Fibroblast of the aortic adventitia (primary cell): Measurements from ENCODE around the gene SHISA9. TPM values are rescaled to one million over a fixed set of nuclear protein-coding genes. Genes with fewer than 3 reads are reported as not detected.

Experiments used
- DNase-seq: peaks from one replicate; pipeline ENCODE4 v3.0.0-alpha.2; 2010; ENCODE audit warnings: low read depth
- H3K4me3 ChIP-seq: 2 replicates; pipeline ENCODE4 v1.5.1; 2011; ENCODE audit warnings: low read depth, mild to moderate bottlenecking, control low read depth, low read length, moderate library complexity
- total RNA-seq: library from RNA; depleted of rRNA; stranded (reverse); fragments of >200 nt; gene quantifications from 2 replicates; pipeline ENCODE4 v1.2.3, GENCODE V29; 2012; ENCODE audit warnings: low replicate concordance
- TF ChIP-seq, protein P1 (sequence below): IDR thresholded peaks from 2 replicates; pipeline ENCODE4 v1.5.1; 2011; ENCODE audit warnings: mild to moderate bottlenecking, low read length, control low read depth, inconsistent platforms; ENCODE audit not compliant: insufficient read depth

Gene SHISA9
- total RNA-seq, 1 donor, result not detected

DNA sequence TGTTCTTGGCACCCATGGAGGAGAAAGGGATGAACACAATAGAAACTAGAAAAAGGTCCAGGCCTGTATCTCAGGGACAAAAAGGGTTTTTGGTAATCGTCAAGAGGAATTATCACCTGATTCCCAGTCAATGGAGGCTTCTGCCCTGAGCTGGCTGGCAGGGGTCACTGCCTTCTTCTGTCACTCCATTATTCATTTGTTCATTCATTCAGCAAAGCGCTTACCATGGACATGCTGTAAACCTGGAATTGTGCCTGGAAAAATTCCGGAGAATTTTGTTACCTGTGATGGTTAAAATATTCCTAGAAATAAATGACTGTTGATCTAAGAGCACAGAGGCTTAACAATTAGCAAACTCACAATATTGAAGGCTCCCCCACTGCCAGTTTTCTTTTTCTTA lies 212.3 kb downstream of the SHISA9 start:
- TF ChIP-seq, protein P1, sequence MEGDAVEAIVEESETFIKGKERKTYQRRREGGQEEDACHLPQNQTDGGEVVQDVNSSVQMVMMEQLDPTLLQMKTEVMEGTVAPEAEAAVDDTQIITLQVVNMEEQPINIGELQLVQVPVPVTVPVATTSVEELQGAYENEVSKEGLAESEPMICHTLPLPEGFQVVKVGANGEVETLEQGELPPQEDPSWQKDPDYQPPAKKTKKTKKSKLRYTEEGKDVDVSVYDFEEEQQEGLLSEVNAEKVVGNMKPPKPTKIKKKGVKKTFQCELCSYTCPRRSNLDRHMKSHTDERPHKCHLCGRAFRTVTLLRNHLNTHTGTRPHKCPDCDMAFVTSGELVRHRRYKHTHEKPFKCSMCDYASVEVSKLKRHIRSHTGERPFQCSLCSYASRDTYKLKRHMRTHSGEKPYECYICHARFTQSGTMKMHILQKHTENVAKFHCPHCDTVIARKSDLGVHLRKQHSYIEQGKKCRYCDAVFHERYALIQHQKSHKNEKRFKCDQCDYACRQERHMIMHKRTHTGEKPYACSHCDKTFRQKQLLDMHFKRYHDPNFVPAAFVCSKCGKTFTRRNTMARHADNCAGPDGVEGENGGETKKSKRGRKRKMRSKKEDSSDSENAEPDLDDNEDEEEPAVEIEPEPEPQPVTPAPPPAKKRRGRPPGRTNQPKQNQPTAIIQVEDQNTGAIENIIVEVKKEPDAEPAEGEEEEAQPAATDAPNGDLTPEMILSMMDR, result no peak
- H3K4me3 ChIP-seq, result no peak overlapping the region
- DNase-seq, result no peak

DNA sequence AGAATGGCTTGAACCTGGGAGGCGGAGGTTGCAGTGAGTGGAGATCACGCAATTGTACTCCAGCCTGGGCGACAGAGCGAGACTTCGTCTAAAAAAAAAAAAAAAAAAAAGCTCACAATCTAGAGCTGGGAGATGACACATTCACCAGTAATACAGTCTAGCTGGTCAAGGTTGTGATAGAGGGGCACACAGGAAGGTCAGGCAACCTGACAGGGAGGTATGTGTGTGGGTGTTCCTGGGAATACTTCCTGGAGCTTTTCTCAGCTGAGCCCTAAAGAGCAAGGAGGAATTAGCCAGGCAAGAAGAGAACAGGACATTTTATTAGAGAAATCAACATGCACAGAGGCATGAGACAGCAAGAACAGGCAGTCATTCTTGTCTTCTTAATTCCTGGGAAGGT lies 216.7 kb downstream of the SHISA9 start:
- H3K4me3 ChIP-seq, result no peak overlapping the region
- no peak for DNase-seq
- TF ChIP-seq, protein P1, result no peak

DNA sequence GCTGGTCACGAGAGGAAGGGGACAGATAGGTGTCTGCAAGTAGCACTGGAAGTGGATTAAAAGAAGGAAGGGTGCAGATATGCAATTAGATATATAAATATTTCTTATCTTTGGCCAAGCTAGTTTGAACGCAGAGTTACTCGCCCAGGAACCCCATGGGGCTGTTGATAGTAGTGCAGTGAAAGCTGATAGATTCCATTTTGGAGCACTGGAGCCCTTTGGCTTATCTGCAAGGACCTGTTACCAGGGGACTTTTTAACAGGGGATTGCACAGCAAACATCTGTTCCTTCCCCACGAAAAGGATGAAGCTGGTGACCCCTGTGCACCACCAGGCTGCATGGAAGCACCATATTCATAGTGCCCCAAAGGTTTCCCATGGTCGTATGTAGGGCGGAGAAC lies 218.7 kb downstream of the SHISA9 start:
- TF ChIP-seq, protein P1, result no peak
- DNase-seq, result no peak
- H3K4me3 ChIP-seq, result no peak overlapping the region

DNA sequence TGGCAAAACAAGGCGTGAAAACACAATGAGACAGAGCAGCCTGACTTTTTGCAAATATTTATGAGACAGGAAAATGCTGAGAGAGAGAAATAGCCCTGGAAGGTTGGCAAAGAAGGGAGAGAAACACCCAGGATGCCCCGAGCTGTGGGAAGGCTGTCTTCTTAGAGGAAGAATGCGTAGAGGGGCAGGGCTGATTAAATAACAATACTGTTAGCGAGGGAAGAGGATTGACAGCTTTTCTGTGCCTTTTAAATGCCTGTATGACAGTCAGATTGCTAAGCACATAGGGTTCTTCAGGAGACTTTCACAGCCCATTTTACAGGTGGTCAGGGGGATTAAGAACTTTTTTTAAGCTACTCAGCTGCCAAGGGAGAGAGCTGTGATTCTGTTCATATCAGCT lies 219.2 kb downstream of the SHISA9 start:
- DNase-seq, result no peak
- H3K4me3 ChIP-seq, result no peak overlapping the region
- TF ChIP-seq, protein P1, result no peak

DNA sequence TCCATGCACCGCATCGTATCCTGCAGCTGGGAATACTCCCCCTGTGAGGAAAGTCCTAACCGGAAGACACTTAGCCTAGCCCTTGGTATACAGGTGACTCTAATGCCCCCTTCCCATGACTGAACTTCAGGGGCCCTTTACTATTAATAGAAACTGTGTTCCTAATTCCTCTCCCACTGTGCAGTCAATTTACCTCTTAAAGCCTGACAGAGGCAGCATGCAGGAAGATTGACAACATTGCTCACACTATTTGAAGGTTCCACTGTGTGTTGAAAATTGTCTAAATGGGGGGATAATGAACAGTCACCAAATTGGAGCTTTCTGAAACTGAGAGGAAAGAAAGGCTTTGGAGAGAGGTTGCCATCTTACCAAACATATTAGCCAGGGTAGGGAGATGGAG lies 222.6 kb downstream of the SHISA9 start:
- TF ChIP-seq, protein P1, result no peak
- DNase-seq, result no peak
- no peak overlapping the region for H3K4me3 ChIP-seq

DNA sequence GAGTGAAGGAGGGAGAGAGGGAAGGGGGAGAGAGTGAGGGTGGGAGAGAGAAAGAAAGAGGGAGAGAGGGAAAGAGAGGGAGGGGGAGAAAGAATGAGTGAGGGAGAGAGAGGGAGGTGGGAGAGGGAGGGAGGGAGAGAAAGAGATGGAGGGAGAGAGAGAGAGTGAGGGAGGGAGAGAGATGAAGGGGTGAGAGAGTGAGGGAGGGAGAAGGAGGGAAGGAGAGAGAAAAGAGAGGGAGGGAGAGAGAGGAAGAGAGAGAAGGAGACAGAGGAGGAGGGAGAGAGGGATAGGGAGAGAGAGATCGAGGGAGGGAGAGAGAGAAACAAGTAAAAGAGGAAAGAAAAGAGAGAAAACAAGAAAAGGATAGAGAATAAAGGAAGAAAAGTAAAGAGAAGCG lies 225.7 kb downstream of the SHISA9 start:
- no peak for DNase-seq
- TF ChIP-seq, protein P1, result no peak
- no peak overlapping the region for H3K4me3 ChIP-seq

DNA sequence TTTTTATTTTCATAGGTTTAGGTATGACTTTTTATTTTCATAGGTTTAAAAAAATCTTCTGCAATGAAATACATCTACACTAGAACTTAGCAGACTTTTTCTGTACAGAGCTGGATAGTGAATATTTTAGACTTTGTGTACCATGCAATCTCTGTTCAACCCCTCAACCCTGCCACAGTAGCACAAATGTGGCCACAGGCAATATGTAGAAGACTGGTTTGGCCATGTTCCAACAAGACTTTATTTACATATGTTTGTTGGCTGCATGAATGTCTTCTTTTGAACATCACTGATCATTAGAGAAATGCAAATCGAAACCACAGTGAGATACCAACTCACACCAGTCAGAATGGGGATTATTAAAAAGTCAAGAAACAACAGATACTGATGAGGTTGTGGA lies 229.2 kb downstream of the SHISA9 start:
- TF ChIP-seq, protein P1, result no peak
- no peak overlapping the region for H3K4me3 ChIP-seq
- DNase-seq, result no peak
